Measurements from ENCODE around the gene RSRP1.

Gene RSRP1

DNA sequence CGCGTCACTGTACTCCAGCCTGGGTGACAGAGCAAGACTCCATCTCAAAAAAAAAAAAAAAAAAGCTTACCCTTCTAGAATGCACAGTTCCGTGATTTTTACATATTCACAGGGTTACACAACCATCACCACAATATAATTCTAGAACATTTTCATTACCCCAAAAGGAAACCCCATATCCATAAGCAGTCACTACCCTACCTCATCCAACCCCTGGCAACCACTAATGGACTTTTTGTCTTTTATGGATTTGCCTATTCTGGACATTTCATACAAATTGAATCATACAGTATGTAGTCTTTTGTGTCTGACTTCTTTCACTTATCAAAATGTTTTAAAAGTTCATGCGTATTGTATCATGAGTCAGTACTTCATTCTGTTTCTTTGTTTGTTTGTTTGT is 37.7 kb downstream of the RSRP1 start:
- no peaks in the 10 kb centered on the region for H3K36me3 ChIP-seq (ENCODE audit: control insufficient read depth, low read depth, low read length)
- H3K4me3 ChIP-seq (ENCODE audit: low read length): no peak overlapping the region
- H3K27ac ChIP-seq (ENCODE audit: low read length): no peak overlapping the region
- no peak overlapping the region for H3K9ac ChIP-seq (ENCODE audit: low read length)
- no peaks in the 10 kb centered on the region for H3K4me1 ChIP-seq (ENCODE audit: control insufficient read depth, low read depth, low read length)
- no peaks in the 10 kb centered on the region for H3K27me3 ChIP-seq (ENCODE audit: control insufficient read depth, insufficient read depth, low read length)
- H3K9me3 ChIP-seq (ENCODE audit: control insufficient read depth, low read depth, low read length): no peaks in the 10 kb centered on the region

DNA sequence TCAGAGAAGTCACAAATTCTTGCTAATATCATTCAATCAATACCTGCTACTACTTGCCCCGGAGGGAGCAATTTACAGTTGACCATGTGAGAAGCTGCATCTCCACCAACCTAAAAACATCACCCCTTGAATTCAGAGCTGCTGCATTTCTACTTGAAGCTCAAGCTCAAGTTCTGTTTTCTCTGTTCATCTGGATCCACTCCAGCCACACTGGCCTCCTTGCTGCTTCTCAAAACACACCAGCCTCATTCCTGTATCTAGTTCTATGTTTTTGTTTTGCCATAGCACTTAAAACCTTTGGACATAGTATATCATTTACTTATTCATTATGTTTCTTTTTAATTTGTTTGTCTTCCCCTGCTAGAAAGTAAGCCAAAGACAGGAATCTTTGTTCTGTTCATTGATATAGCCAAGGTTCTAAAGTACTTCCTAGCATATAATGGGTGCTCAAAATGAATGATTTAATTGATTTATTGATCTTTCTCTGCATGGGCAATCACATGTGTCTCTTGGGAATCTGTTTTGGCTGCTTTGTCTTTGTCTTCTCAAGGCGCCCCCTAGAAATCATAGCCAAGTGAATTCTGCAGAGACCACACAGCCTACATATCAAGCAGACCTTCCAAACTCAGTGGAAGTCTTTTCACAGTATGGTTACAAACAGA is 38.6 kb downstream of the RSRP1 start:
- no peaks in the 10 kb centered on the region for H3K36me3 ChIP-seq (ENCODE audit: control insufficient read depth, low read depth, low read length)
- peaks cover 4% of the 10 kb centered on the region for H3K4me1 ChIP-seq (ENCODE audit: control insufficient read depth, low read depth, low read length)

GRCh38 chr1:25208092-25208491 is 39.2 kb downstream of the RSRP1 start:
- Histone ChIP-seq H3K27ac (ENCODE audit: low read length) (no peak overlapping the region), H3K9me3 (ENCODE audit: control insufficient read depth, low read depth, low read length) (no peaks in the 10 kb centered on the region), H3K27me3 (ENCODE audit: control insufficient read depth, insufficient read depth, low read length) (no peaks in the 10 kb centered on the region), H3K4me3 (ENCODE audit: low read length) (no peak overlapping the region), H3K4me1 (ENCODE audit: control insufficient read depth, low read depth, low read length) (peaks cover 6% of the 10 kb centered on the region), H3K36me3 (ENCODE audit: control insufficient read depth, low read depth, low read length) (no peaks in the 10 kb centered on the region), H3K9ac (ENCODE audit: low read length) (no peak overlapping the region)

More for the DNA sequence above, 38.6 kb downstream of the RSRP1 start:
- H3K4me3 ChIP-seq (ENCODE audit: low read length): no peak overlapping the region
- H3K9me3 ChIP-seq (ENCODE audit: control insufficient read depth, low read depth, low read length): no peaks in the 10 kb centered on the region
- no peak overlapping the region for H3K9ac ChIP-seq (ENCODE audit: low read length)
- H3K27ac ChIP-seq (ENCODE audit: low read length): no peak overlapping the region
- H3K27me3 ChIP-seq (ENCODE audit: control insufficient read depth, insufficient read depth, low read length): no peaks in the 10 kb centered on the region

GRCh38 chr1:25206201-25206600 is 41.1 kb downstream of the RSRP1 start:
- H3K4me1 ChIP-seq (ENCODE audit: control insufficient read depth, low read depth, low read length): peaks cover 6% of the 10 kb centered on the region
- H3K9ac ChIP-seq (ENCODE audit: low read length): no peak overlapping the region
- no peak overlapping the region for H3K27ac ChIP-seq (ENCODE audit: low read length)
- H3K27me3 ChIP-seq (ENCODE audit: control insufficient read depth, insufficient read depth, low read length): no peaks in the 10 kb centered on the region
- no peak overlapping the region for H3K4me3 ChIP-seq (ENCODE audit: low read length)
- no peaks in the 10 kb centered on the region for H3K36me3 ChIP-seq (ENCODE audit: control insufficient read depth, low read depth, low read length)
- H3K9me3 ChIP-seq (ENCODE audit: control insufficient read depth, low read depth, low read length): no peaks in the 10 kb centered on the region

GRCh38 chr1:25205786-25206185 is 41.5 kb downstream of the RSRP1 start:
- Histone ChIP-seq H3K4me1 (ENCODE audit: control insufficient read depth, low read depth, low read length) (peaks cover 6% of the 10 kb centered on the region), H3K9me3 (ENCODE audit: control insufficient read depth, low read depth, low read length) (no peaks in the 10 kb centered on the region), H3K36me3 (ENCODE audit: control insufficient read depth, low read depth, low read length) (no peaks in the 10 kb centered on the region), H3K9ac (ENCODE audit: low read length) (no peak overlapping the region), H3K27me3 (ENCODE audit: control insufficient read depth, insufficient read depth, low read length) (no peaks in the 10 kb centered on the region), H3K4me3 (ENCODE audit: low read length) (no peak overlapping the region), H3K27ac (ENCODE audit: low read length) (no peak overlapping the region)

DNA sequence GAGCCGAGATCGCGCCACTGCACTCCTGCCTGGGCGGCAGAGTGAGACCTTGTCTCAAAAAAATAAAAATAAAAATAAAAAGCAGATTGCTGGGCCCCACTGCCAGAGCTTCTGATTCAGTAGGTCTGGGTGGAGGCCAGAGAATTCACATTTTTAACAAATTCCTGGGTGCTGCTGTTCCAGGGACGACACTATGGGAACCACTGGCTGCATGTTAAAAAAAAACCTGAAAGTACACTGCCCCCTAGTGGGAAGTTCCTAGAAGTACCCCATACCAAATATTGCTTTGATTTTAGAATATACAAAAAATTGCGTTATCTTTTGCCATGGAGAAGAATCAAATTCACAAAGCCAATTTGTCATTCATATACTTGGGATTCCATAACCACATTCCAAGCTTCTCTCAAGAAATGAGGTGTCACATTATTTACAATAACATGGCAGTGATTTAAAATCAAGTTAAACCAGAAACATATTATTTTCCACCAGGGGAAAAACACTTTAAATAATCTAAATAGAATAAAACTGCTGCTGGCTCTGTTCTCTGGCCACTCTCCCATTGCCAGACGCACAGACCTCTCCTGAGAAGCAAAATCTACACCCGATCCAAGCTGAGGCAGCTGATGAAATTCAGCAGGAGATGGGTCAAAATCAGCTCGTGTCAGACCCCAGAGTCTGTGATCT is 42.3 kb downstream of the RSRP1 start:
- H3K4me1 ChIP-seq (ENCODE audit: control insufficient read depth, low read depth, low read length): peaks cover 6% of the 10 kb centered on the region
- no peaks in the 10 kb centered on the region for H3K9me3 ChIP-seq (ENCODE audit: control insufficient read depth, low read depth, low read length)
- no peaks in the 10 kb centered on the region for H3K36me3 ChIP-seq (ENCODE audit: control insufficient read depth, low read depth, low read length)
- no peak overlapping the region for H3K9ac ChIP-seq (ENCODE audit: low read length)
- no peak overlapping the region for H3K27ac ChIP-seq (ENCODE audit: low read length)
- H3K27me3 ChIP-seq (ENCODE audit: control insufficient read depth, insufficient read depth, low read length): no peaks in the 10 kb centered on the region
- no peak overlapping the region for H3K4me3 ChIP-seq (ENCODE audit: low read length)

DNA sequence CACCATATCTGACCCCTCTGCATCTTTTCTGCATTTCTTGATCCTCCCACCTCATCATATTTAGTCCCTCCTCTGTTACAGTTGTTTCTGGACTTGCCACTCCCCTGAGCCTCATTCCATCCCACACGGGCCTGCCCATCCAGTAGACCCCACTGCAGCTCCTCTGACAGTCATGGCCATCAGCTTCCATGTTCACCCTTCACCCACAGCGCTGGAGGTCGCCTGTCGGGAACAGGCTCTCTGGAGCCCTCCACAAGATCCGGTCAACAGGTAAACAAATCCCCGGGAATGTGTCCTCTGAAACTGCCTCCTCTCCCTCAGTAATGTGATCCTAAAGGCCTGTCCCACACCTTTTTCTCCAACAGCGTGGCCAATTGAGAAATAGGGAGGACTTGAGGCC is 46.2 kb downstream of the RSRP1 start:
- Histone ChIP-seq H3K4me3 (ENCODE audit: low read length) (no peak overlapping the region), H3K9ac (ENCODE audit: low read length) (no peak overlapping the region), H3K4me1 (ENCODE audit: control insufficient read depth, low read depth, low read length) (peaks cover 6% of the 10 kb centered on the region), H3K36me3 (ENCODE audit: control insufficient read depth, low read depth, low read length) (no peaks in the 10 kb centered on the region), H3K27me3 (ENCODE audit: control insufficient read depth, insufficient read depth, low read length) (no peaks in the 10 kb centered on the region), H3K27ac (ENCODE audit: low read length) (no peak overlapping the region), H3K9me3 (ENCODE audit: control insufficient read depth, low read depth, low read length) (no peaks in the 10 kb centered on the region)

DNA sequence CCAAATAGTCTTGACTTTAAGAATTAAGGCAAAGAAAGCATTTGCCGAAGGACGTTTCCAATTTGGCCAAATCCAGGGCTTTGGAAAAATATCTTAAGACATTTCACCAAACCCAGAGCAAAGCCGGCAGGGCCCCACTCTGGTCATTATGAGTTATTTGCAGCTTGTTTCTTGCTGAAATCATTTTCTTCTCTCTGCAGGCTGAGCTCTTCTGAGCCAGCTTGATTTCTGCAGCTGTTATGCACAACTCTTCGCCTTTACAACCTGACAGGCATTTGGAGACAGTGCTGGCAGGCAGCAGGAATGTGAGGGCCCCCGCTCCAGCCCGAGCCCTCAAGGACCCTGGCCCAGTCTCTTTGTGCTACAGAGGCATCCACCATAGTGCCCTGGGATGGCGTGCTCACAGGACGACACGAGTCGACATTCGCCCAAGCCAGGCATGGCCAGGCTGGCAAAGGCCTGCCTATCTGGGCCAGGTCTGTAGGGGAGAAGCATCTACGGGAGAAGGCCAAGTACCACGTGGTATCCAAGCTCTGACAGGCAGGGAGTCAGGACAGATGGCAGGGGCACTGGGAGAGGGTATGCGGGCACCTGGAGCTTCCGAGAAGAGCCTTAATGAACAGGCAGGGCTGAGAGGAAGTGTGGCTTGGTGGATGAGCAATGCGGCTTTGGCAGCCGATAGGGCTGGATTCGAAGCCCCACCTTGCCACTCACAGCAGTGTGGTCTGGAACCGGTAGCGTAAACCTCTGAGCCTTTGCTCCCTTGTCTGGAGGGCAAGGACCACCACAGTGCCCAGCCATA is 47.2 kb downstream of the RSRP1 start:
- Histone ChIP-seq H3K4me3 (ENCODE audit: low read length) (no peak overlapping the region), H3K27me3 (ENCODE audit: control insufficient read depth, insufficient read depth, low read length) (no peaks in the 10 kb centered on the region), H3K9ac (ENCODE audit: low read length) (no peak overlapping the region), H3K27ac (ENCODE audit: low read length) (no peak overlapping the region), H3K9me3 (ENCODE audit: control insufficient read depth, low read depth, low read length) (no peaks in the 10 kb centered on the region), H3K36me3 (ENCODE audit: control insufficient read depth, low read depth, low read length) (no peaks in the 10 kb centered on the region), H3K4me1 (ENCODE audit: control insufficient read depth, low read depth, low read length) (peaks cover 6% of the 10 kb centered on the region)

- Histone ChIP-seq H3K36me3 (ENCODE audit: control insufficient read depth, low read depth, low read length) (no peaks in the 10 kb centered on the region), H3K9me3 (ENCODE audit: control insufficient read depth, low read depth, low read length) (no peaks in the 10 kb centered on the region), H3K27me3 (ENCODE audit: control insufficient read depth, insufficient read depth, low read length) (no peaks in the 10 kb centered on the region), H3K4me1 (ENCODE audit: control insufficient read depth, low read depth, low read length) (peaks cover 2% of the 10 kb centered on the region), H3K4me3 (ENCODE audit: low read length) (no peak overlapping the region), H3K27ac (ENCODE audit: low read length) (no peak overlapping the region), H3K9ac (ENCODE audit: low read length) (no peak overlapping the region)
Observed at GRCh38 chr1:25198663-25199252, 48.5 kb downstream of the RSRP1 start.

- Histone ChIP-seq H3K9ac (ENCODE audit: low read length) (no peak overlapping the region), H3K27me3 (ENCODE audit: control insufficient read depth, insufficient read depth, low read length) (no peaks in the 10 kb centered on the region), H3K36me3 (ENCODE audit: control insufficient read depth, low read depth, low read length) (no peaks in the 10 kb centered on the region), H3K27ac (ENCODE audit: low read length) (no peak overlapping the region), H3K4me3 (ENCODE audit: low read length) (no peak overlapping the region), H3K9me3 (ENCODE audit: control insufficient read depth, low read depth, low read length) (no peaks in the 10 kb centered on the region), H3K4me1 (ENCODE audit: control insufficient read depth, low read depth, low read length) (peaks cover 3% of the 10 kb centered on the region)
Observed at GRCh38 chr1:25197982-25198662, 49.1 kb downstream of the RSRP1 start.

Measured in iPS-18a (cell line).